ENCODE data around the gene ZSCAN21. TPM values are rescaled to one million over a fixed set of nuclear protein-coding genes. Genes with fewer than 3 reads are reported as not detected.

ZSCAN21 gene
- total RNA-seq, 4 donors from 2014 or later: 0.75 to 28.7 (median 10.0) TPM

- no peak for DNase-seq
- H3K4me1 ChIP-seq: peaks cover 23 to 47% (median 45%) of the 10 kb centered on the region in 4 donors
- peak overlapping the region; percentile 94 to 97 (median 96) for H3K27ac ChIP-seq
- no peaks in the 10 kb centered on the region for H3K36me3 ChIP-seq
- no peak overlapping the region for H3K4me3 ChIP-seq
- H3K9me3 ChIP-seq: no peaks in the 10 kb centered on the region
- WGBS, 2 donors (ENCODE audit: low coverage in 1 of 2): 72% methylated on average over 4 of the region's 4 CpGs; no CpG with 5 or more reads in 1 of the 2 donors
- intact Hi-C loops (cut with DNase I; ENCODE audit: low total_unique reads): no loop called here
- H3K27me3 ChIP-seq: no peaks in the 10 kb centered on the region
- in situ Hi-C loops (cut with MboI; ENCODE audit: low pct_ligation_motif_present in 1 of 4, low pct_unique_long_range_greater_than_20kb in 1 of 4, low sequenced_read_pairs in 3 of 4): no loop called here
- TF ChIP-seq POLR2A (IDR thresholded peaks at IDR 0.05): no peak
- TF ChIP-seq EP300 (IDR thresholded peaks at IDR 0.05; ENCODE audit: low read depth): no peak
- TF ChIP-seq POLR2AphosphoS5 (IDR thresholded peaks at IDR 0.05): no peak
Observed at GRCh38 chr7:100082978-100083377, 33.4 kb downstream of the ZSCAN21 start.

GRCh38 chr7:100085515-100085914, 35.9 kb downstream of the ZSCAN21 start:
- Histone ChIP-seq H3K9me3 (no peaks in the 10 kb centered on the region), H3K4me1 (peaks cover 18 to 38% (median 36%) of the 10 kb centered on the region in 4 donors), H3K27me3 (no peaks in the 10 kb centered on the region), H3K27ac (peak overlapping the region; percentile 89 to 93 (median 92)), H3K4me3 (no peak overlapping the region), H3K36me3 (no peaks in the 10 kb centered on the region)
- no peak for DNase-seq
- no peak for TF ChIP-seq POLR2A (IDR thresholded peaks at IDR 0.05)
- TF ChIP-seq POLR2AphosphoS5 (IDR thresholded peaks at IDR 0.05): no peak
- no peak for TF ChIP-seq EP300 (IDR thresholded peaks at IDR 0.05; ENCODE audit: low read depth)
- in situ Hi-C loops (cut with MboI; ENCODE audit: low pct_ligation_motif_present in 1 of 4, low pct_unique_long_range_greater_than_20kb in 1 of 4, low sequenced_read_pairs in 3 of 4): no loop called here
- intact Hi-C loops (cut with DNase I; ENCODE audit: low total_unique reads): loop anchor here (5.0 kb wide), 1 partner anchor 42 kb away; the partner anchor contains the start of gene MBLAC1
- WGBS, 2 donors (ENCODE audit: low coverage in 1 of 2): 60 to 64% methylated on average over 3 of the region's 3 CpGs

GRCh38 chr7:100087055-100087750, 37.6 kb downstream of the ZSCAN21 start:
- peaks cover 16 to 29% (median 26%) of the 10 kb centered on the region in 4 donors for H3K4me1 ChIP-seq
- 67 to 69% methylated on average over 8 to 10 of the region's 10 CpGs for WGBS, 2 donors (ENCODE audit: low coverage in 1 of 2)
- TF ChIP-seq EP300 (IDR thresholded peaks at IDR 0.05; ENCODE audit: low read depth) (peak; percentile 79), POLR2AphosphoS5 (IDR thresholded peaks at IDR 0.05) (peak; percentile 80 to 95 (median 90)), CTCF (IDR thresholded peaks at IDR 0.05) (no peak), POLR2A (IDR thresholded peaks at IDR 0.05) (no peak)
- in situ Hi-C loops (cut with MboI; ENCODE audit: low pct_ligation_motif_present in 1 of 4, low pct_unique_long_range_greater_than_20kb in 1 of 4, low sequenced_read_pairs in 3 of 4) (no loop called here), intact Hi-C loops (cut with DNase I; ENCODE audit: low total_unique reads) (loop anchor here (5.0 kb wide), 1 partner anchor 40 kb away; the partner anchor contains the start of gene MBLAC1)
- peaks cover 0 to 4% (median 0%) of the 10 kb centered on the region in 4 donors for H3K36me3 ChIP-seq
- H3K27ac ChIP-seq: peak overlapping the region; percentile 89 to 93 (median 92)
- no peaks in the 10 kb centered on the region for H3K27me3 ChIP-seq
- no peak for DNase-seq
- H3K4me3 ChIP-seq: no peak overlapping the region
- H3K9me3 ChIP-seq: no peaks in the 10 kb centered on the region

- in situ Hi-C loops (cut with MboI; ENCODE audit: low pct_ligation_motif_present in 1 of 4, low pct_unique_long_range_greater_than_20kb in 1 of 4, low sequenced_read_pairs in 3 of 4) (no loop called here), intact Hi-C loops (cut with DNase I; ENCODE audit: low total_unique reads) (loop anchor here (5.0 kb wide), 1 partner anchor 39 kb away; the partner anchor contains the start of gene MBLAC1)
- no peaks in the 10 kb centered on the region for H3K9me3 ChIP-seq
- H3K4me1 ChIP-seq: peaks cover 13 to 21% (median 19%) of the 10 kb centered on the region in 4 donors
- H3K27ac ChIP-seq: peak overlapping the region; percentile 89 to 93 (median 92)
- DNase-seq: no peak
- TF ChIP-seq EP300 (IDR thresholded peaks at IDR 0.05; ENCODE audit: low read depth) (no peak), POLR2A (IDR thresholded peaks at IDR 0.05) (no peak), POLR2AphosphoS5 (IDR thresholded peaks at IDR 0.05) (no peak)
- H3K4me3 ChIP-seq: peak overlapping the region; percentile 66 to 90 (median 78)
- peaks cover 0 to 4% (median 2%) of the 10 kb centered on the region in 4 donors for H3K36me3 ChIP-seq
- H3K27me3 ChIP-seq: no peaks in the 10 kb centered on the region
- 74 to 81% methylated on average over 6 to 11 of the region's 11 CpGs for WGBS, 2 donors (ENCODE audit: low coverage in 1 of 2)
Observed at GRCh38 chr7:100088095-100088620, 38.6 kb downstream of the ZSCAN21 start.

GRCh38 chr7:100088621-100089457, 39.3 kb downstream of the ZSCAN21 start, which contains the start of gene COPS6:
Gene COPS6, plus strand, starts transcription at chr7:100088969. Its CDS starts 22 bp downstream, at chr7:100088991.
- intact Hi-C loops (cut with DNase I; ENCODE audit: low total_unique reads) (loop anchor here (5.0 kb wide), 1 partner anchor 38 kb away; the partner anchor contains the start of gene MBLAC1), in situ Hi-C loops (cut with MboI; ENCODE audit: low pct_ligation_motif_present in 1 of 4, low pct_unique_long_range_greater_than_20kb in 1 of 4, low sequenced_read_pairs in 3 of 4) (no loop called here)
- no peaks in the 10 kb centered on the region for H3K9me3 ChIP-seq
- H3K36me3 ChIP-seq: peaks cover 0 to 9% (median 2%) of the 10 kb centered on the region in 4 donors
- DNase-seq: peak; percentile 88
- H3K4me1 ChIP-seq: peaks cover 13 to 21% (median 19%) of the 10 kb centered on the region in 4 donors
- peak within 1 kb of the TSS; percentile 66 to 90 (median 78) for H3K4me3 ChIP-seq
- no peak for TF ChIP-seq EP300 (IDR thresholded peaks at IDR 0.05; ENCODE audit: low read depth)
- no peak for TF ChIP-seq CTCF (IDR thresholded peaks at IDR 0.05)
- TF ChIP-seq POLR2A (IDR thresholded peaks at IDR 0.05): peak; percentile 76
- TF ChIP-seq POLR2AphosphoS5 (IDR thresholded peaks at IDR 0.05): peak; percentile 91 to 96 (median 92)
- H3K27me3 ChIP-seq: no peaks in the 10 kb centered on the region
- H3K27ac ChIP-seq: peak within 1 kb of the TSS; percentile 89 to 93 (median 92)
- WGBS, 2 donors (ENCODE audit: low coverage in 1 of 2): 0 to 1% methylated on average over 4 to 67 of the region's 68 CpGs
